Activated CD4-positive, alpha-beta memory T cell treated with anti-CD3 and anti-CD28 coated beads, Interleukin-2, amount 10 ng/mL, durations not matched to agents 7 days and 5 days (primary cell): ENCODE results near the gene MYH16. TPM values are rescaled to one million over a fixed set of nuclear protein-coding genes. Genes with fewer than 3 reads are reported as not detected.
A peak's percentile ranks its signal among the peaks of the same experiment; 100 is the strongest.

Experiments used
- CTCF ChIA-PET: fragments of 350-600 bp; sonication (Branson Sonifier 250); formaldehyde crosslinking; loops from one replicate; lab custom pipeline; 2021; ENCODE audit warnings: antibody characterized with exemption, inconsistent platforms; lab: Charles Lee
- POLR2A ChIA-PET: fragments of 350-600 bp; sonication (Branson Sonifier 250); formaldehyde crosslinking; loops from one replicate; lab custom pipeline; 2021; ENCODE audit warnings: antibody characterized with exemption; lab: Charles Lee
- DNase-seq: peaks from one replicate; pipeline ENCODE4 v3.0.0-alpha.2; 2020
- H3K27ac Mint-ChIP-seq: one replicate; pipeline ENCODE4 v1.8.0; 2021; ENCODE audit warnings: mild to moderate bottlenecking, mixed read lengths
- H3K27me3 Mint-ChIP-seq: one replicate; pipeline ENCODE4 v1.8.0; 2021; ENCODE audit warnings: mixed read lengths
- H3K36me3 Mint-ChIP-seq: one replicate; pipeline ENCODE4 v1.8.0; 2021; ENCODE audit warnings: low read depth, mixed read lengths
- H3K4me1 Mint-ChIP-seq: one replicate; pipeline ENCODE4 v1.8.0; 2021; ENCODE audit warnings: mixed read lengths
- H3K4me3 Mint-ChIP-seq: one replicate; pipeline ENCODE4 v1.8.0; 2021; ENCODE audit warnings: mild to moderate bottlenecking, mixed read lengths
- H3K9me3 Mint-ChIP-seq: one replicate; pipeline ENCODE4 v1.8.0; 2021; ENCODE audit warnings: mixed read lengths
- total RNA-seq, 2 experiments: library from RNA; stranded (reverse); gene quantifications; one replicate each; pipeline ENCODE4 v1.2.3, GENCODE V29; 2021

Gene MYH16
- total RNA-seq, 2 experiments from 2014 or later, result not detected

- H3K9me3 Mint-ChIP-seq, result no peaks in the 10 kb centered on the region
- DNase-seq, result no peak
- H3K27ac Mint-ChIP-seq, result no peak overlapping the region
- CTCF ChIA-PET, result no interaction called here
- no peak overlapping the region for H3K4me3 Mint-ChIP-seq
- POLR2A ChIA-PET, result no interaction called here
- no peaks in the 10 kb centered on the region for H3K36me3 Mint-ChIP-seq
- H3K27me3 Mint-ChIP-seq, result no peaks in the 10 kb centered on the region
- H3K4me1 Mint-ChIP-seq, result no peaks in the 10 kb centered on the region
Observed at GRCh38 chr7:99293167-99293566, 20.5 kb downstream of the MYH16 start.

GRCh38 chr7:99293650-99294049 lies 21.0 kb downstream of the MYH16 start:
- H3K9me3 Mint-ChIP-seq, result no peaks in the 10 kb centered on the region
- DNase-seq, result no peak
- no peak overlapping the region for H3K4me3 Mint-ChIP-seq
- H3K27ac Mint-ChIP-seq, result no peak overlapping the region
- ChIA-PET CTCF (interaction anchor here (1.1 kb wide), 1 partner anchor 19 kb away, joined by 3 read pairs; no protein-coding TSS in a partner anchor), POLR2A (no interaction called here)
- H3K27me3 Mint-ChIP-seq, result no peaks in the 10 kb centered on the region
- H3K4me1 Mint-ChIP-seq, result no peaks in the 10 kb centered on the region
- no peaks in the 10 kb centered on the region for H3K36me3 Mint-ChIP-seq

GRCh38 chr7:99296471-99296870 lies 23.8 kb downstream of the MYH16 start:
- CTCF ChIA-PET, result no interaction called here
- H3K36me3 Mint-ChIP-seq, result no peaks in the 10 kb centered on the region

GRCh38 chr7:99301496-99301895 lies 28.9 kb downstream of the MYH16 start:
- no peaks in the 10 kb centered on the region for H3K27me3 Mint-ChIP-seq
- CTCF ChIA-PET, result no interaction called here

More at GRCh38 chr7:99296471-99296870, 23.8 kb downstream of the MYH16 start:
- POLR2A ChIA-PET, result no interaction called here
- H3K4me1 Mint-ChIP-seq, result no peaks in the 10 kb centered on the region
- H3K27ac Mint-ChIP-seq, result no peak overlapping the region
- no peaks in the 10 kb centered on the region for H3K27me3 Mint-ChIP-seq
- no peaks in the 10 kb centered on the region for H3K9me3 Mint-ChIP-seq
- no peak overlapping the region for H3K4me3 Mint-ChIP-seq
- DNase-seq, result no peak

GRCh38 chr7:99305473-99306260 lies 33.0 kb downstream of the MYH16 start:
- Mint-ChIP-seq H3K27ac (no peak overlapping the region), H3K27me3 (peaks cover 7% of the 10 kb centered on the region), H3K9me3 (no peaks in the 10 kb centered on the region), H3K36me3 (no peaks in the 10 kb centered on the region), H3K4me1 (no peaks in the 10 kb centered on the region), H3K4me3 (no peak overlapping the region)
- ChIA-PET CTCF (interaction anchor here (0.6 kb wide), 1 partner anchor 9 kb away, joined by 3 read pairs; no protein-coding TSS in a partner anchor), POLR2A (no interaction called here)
- no peak for DNase-seq

More at GRCh38 chr7:99301496-99301895, 28.9 kb downstream of the MYH16 start:
- H3K9me3 Mint-ChIP-seq, result no peaks in the 10 kb centered on the region
- no peak for DNase-seq
- H3K4me1 Mint-ChIP-seq, result no peaks in the 10 kb centered on the region
- H3K4me3 Mint-ChIP-seq, result no peak overlapping the region
- POLR2A ChIA-PET, result no interaction called here
- no peaks in the 10 kb centered on the region for H3K36me3 Mint-ChIP-seq
- no peak overlapping the region for H3K27ac Mint-ChIP-seq

GRCh38 chr7:99308461-99309074 lies 35.9 kb downstream of the MYH16 start:
- H3K4me1 Mint-ChIP-seq, result peaks cover 12% of the 10 kb centered on the region
- H3K4me3 Mint-ChIP-seq, result no peak overlapping the region
- no peak overlapping the region for H3K27ac Mint-ChIP-seq
- ChIA-PET POLR2A (no interaction called here), CTCF (interaction anchor here (0.7 to 1.1 kb wide), 2 partner anchors 268 to 273 kb away, joined by 3 read pairs; no protein-coding TSS in a partner anchor)
- no peak for DNase-seq
- H3K36me3 Mint-ChIP-seq, result no peaks in the 10 kb centered on the region
- peaks cover 17% of the 10 kb centered on the region for H3K27me3 Mint-ChIP-seq
- H3K9me3 Mint-ChIP-seq, result no peaks in the 10 kb centered on the region

GRCh38 chr7:99309111-99309510 lies 36.5 kb downstream of the MYH16 start:
- ChIA-PET POLR2A (no interaction called here), CTCF (interaction anchor here (0.7 to 1.1 kb wide), 2 partner anchors 268 to 273 kb away, joined by 3 read pairs; no protein-coding TSS in a partner anchor)
- Mint-ChIP-seq H3K4me3 (no peak overlapping the region), H3K36me3 (no peaks in the 10 kb centered on the region), H3K4me1 (peaks cover 16% of the 10 kb centered on the region), H3K9me3 (no peaks in the 10 kb centered on the region), H3K27me3 (peaks cover 17% of the 10 kb centered on the region), H3K27ac (no peak overlapping the region)
- no peak for DNase-seq

- Mint-ChIP-seq H3K27ac (no peak overlapping the region), H3K36me3 (no peaks in the 10 kb centered on the region), H3K9me3 (no peaks in the 10 kb centered on the region), H3K27me3 (peaks cover 17% of the 10 kb centered on the region), H3K4me1 (peaks cover 24% of the 10 kb centered on the region), H3K4me3 (no peak overlapping the region)
- ChIA-PET POLR2A (interaction anchor here (1.0 kb wide), 1 partner anchor 15 kb away, joined by 5 read pairs; no protein-coding TSS in a partner anchor), CTCF (interaction anchor here (1.6 kb wide), 1 partner anchor 10 kb away, joined by 5 read pairs; no protein-coding TSS in a partner anchor)
- DNase-seq, result no peak
Observed at GRCh38 chr7:99310004-99310403, 37.4 kb downstream of the MYH16 start.

GRCh38 chr7:99311702-99312101 lies 39.1 kb downstream of the MYH16 start:
- no peaks in the 10 kb centered on the region for H3K36me3 Mint-ChIP-seq
- H3K27ac Mint-ChIP-seq, result no peak overlapping the region
- peaks cover 28% of the 10 kb centered on the region for H3K4me1 Mint-ChIP-seq
- H3K9me3 Mint-ChIP-seq, result no peaks in the 10 kb centered on the region
- CTCF ChIA-PET, result interaction anchor here (1.2 to 4.9 kb wide), 4 partner anchors 14 to 272 kb away, joined by 3 to 38 read pairs (median 5); partner anchors contain the start of gene ARPC1A
- no peak for DNase-seq
- H3K4me3 Mint-ChIP-seq, result no peak overlapping the region
- peaks cover 17% of the 10 kb centered on the region for H3K27me3 Mint-ChIP-seq
- POLR2A ChIA-PET, result interaction anchor here (4.9 kb wide), 1 partner anchor 14 kb away, joined by 34 read pairs; the partner anchor contains the start of gene ARPC1A

GRCh38 chr7:99312316-99313203 lies 39.9 kb downstream of the MYH16 start:
- peak; percentile 79 for DNase-seq
- no peaks in the 10 kb centered on the region for H3K36me3 Mint-ChIP-seq
- peak overlapping the region; percentile 17 for H3K4me3 Mint-ChIP-seq
- H3K27ac Mint-ChIP-seq, result no peak overlapping the region
- no peaks in the 10 kb centered on the region for H3K9me3 Mint-ChIP-seq
- ChIA-PET CTCF (interaction anchor here (0.7 to 4.9 kb wide), 17 partner anchors 8 to 479 kb away, joined by 3 to 38 read pairs (median 4); partner anchors contain the start of genes ARPC1A and BUD31), POLR2A (interaction anchor here (4.9 kb wide), 1 partner anchor 13 kb away, joined by 34 read pairs; the partner anchor contains the start of gene ARPC1A)
- H3K4me1 Mint-ChIP-seq, result peaks cover 28% of the 10 kb centered on the region
- H3K27me3 Mint-ChIP-seq, result peaks cover 19% of the 10 kb centered on the region

GRCh38 chr7:99313204-99313573 lies 40.5 kb downstream of the MYH16 start:
- CTCF ChIA-PET, result interaction anchor here (0.8 to 4.9 kb wide), 16 partner anchors 9 to 563 kb away, joined by 3 to 38 read pairs (median 4); partner anchors contain the start of genes ARPC1A and BUD31
- Mint-ChIP-seq H3K4me3 (peak overlapping the region; percentile 17), H3K27me3 (peaks cover 19% of the 10 kb centered on the region), H3K4me1 (peaks cover 28% of the 10 kb centered on the region), H3K9me3 (no peaks in the 10 kb centered on the region), H3K27ac (peak overlapping the region; percentile 10), H3K36me3 (no peaks in the 10 kb centered on the region)
- no peak for DNase-seq
- POLR2A ChIA-PET, result interaction anchor here (4.9 kb wide), 1 partner anchor 12 kb away, joined by 34 read pairs; the partner anchor contains the start of gene ARPC1A

- POLR2A ChIA-PET, result interaction anchor here (0.7 to 4.9 kb wide), 6 partner anchors 11 to 245 kb away, joined by 3 to 34 read pairs (median 4); partner anchors contain the start of gene ARPC1A
- no peak overlapping the region for H3K4me3 Mint-ChIP-seq
- CTCF ChIA-PET, result interaction anchor here (0.6 to 4.9 kb wide), 10 partner anchors 9 to 562 kb away, joined by 3 to 38 read pairs (median 4); partner anchors contain the start of genes ARPC1A, BUD31, PDAP1 and TRRAP
- H3K27me3 Mint-ChIP-seq, result peaks cover 19% of the 10 kb centered on the region
- H3K9me3 Mint-ChIP-seq, result no peaks in the 10 kb centered on the region
- no peaks in the 10 kb centered on the region for H3K36me3 Mint-ChIP-seq
- DNase-seq, result peak; percentile 71
- peaks cover 28% of the 10 kb centered on the region for H3K4me1 Mint-ChIP-seq
- peak overlapping the region; percentile 68 for H3K27ac Mint-ChIP-seq
Observed at GRCh38 chr7:99314504-99314903, 41.9 kb downstream of the MYH16 start.
